SK-MEL-5 (cell line): ENCODE results near the gene CATSPERD. TPM values are rescaled to one million over a fixed set of nuclear protein-coding genes. Genes with fewer than 3 reads are reported as not detected.
"Not testable (repeated sequence)": the region's sequence is repeated elsewhere in the genome, so short reads cannot be mapped to it uniquely, and the experiment has no call there.

Experiments used
- DNase-seq: peaks from one replicate; pipeline ENCODE4 v3.0.0-alpha.2; 2016; ENCODE audit warnings: low read depth, low spot score
- in situ Hi-C: cut with HindIII; loops from 2 replicates; pipeline ENCODE4 v1.10.0; 2016; ENCODE audit warnings: low sequenced_read_pairs, high pct_unique_total_duplicates, low pct_unique_long_range_greater_than_20kb
- total RNA-seq: library from RNA; depleted of rRNA; stranded (reverse); fragments of >200 nt; shearing (Covaris generic); gene quantifications from 2 replicates; pipeline ENCODE4 v1.2.3, GENCODE V29; 2014

CATSPERD gene
- total RNA-seq, 1 experiment from 2014 or later, result not detected

GRCh38 chr19:5762608-5763217, 42.3 kb downstream of the CATSPERD start:
- in situ Hi-C loops, result no loop called here
- DNase-seq, result no peak

- DNase-seq, result no peak
- in situ Hi-C loops, result no loop called here
Observed at GRCh38 chr19:5765220-5765619, 44.8 kb downstream of the CATSPERD start.

GRCh38 chr19:5767949-5768348, 47.5 kb downstream of the CATSPERD start:
- no peak for DNase-seq
- in situ Hi-C loops, result no loop called here

GRCh38 chr19:5772416-5772815, 52.0 kb downstream of the CATSPERD start:
- DNase-seq, result no peak
- in situ Hi-C loops, result no loop called here

GRCh38 chr19:5773276-5773675, 52.8 kb downstream of the CATSPERD start:
- no peak for DNase-seq
- in situ Hi-C loops, result no loop called here

- DNase-seq, result no peak
- in situ Hi-C loops, result no loop called here
Observed at GRCh38 chr19:5774921-5775320, 54.5 kb downstream of the CATSPERD start.

GRCh38 chr19:5775668-5776309, 55.4 kb downstream of the CATSPERD start:
- peak; percentile 22 for DNase-seq
- in situ Hi-C loops, result no loop called here

- in situ Hi-C loops, result no loop called here
- DNase-seq, result no peak
Observed at GRCh38 chr19:5778402-5778801, 58.0 kb downstream of the CATSPERD start.

GRCh38 chr19:5780916-5781315, 60.5 kb downstream of the CATSPERD start:
- DNase-seq, in situ Hi-C loops: not testable (repeated sequence)

GRCh38 chr19:5782322-5782721, 61.9 kb downstream of the CATSPERD start:
- in situ Hi-C loops, result no loop called here
- no peak for DNase-seq

- in situ Hi-C loops, result no loop called here
- DNase-seq, result no peak
Observed at GRCh38 chr19:5782945-5783919, 62.8 kb downstream of the CATSPERD start.

- DNase-seq, result no peak
- in situ Hi-C loops, result no loop called here
Observed at GRCh38 chr19:5784581-5785147, 64.2 kb downstream of the CATSPERD start, which contains the start of gene PRR22. Gene PRR22, minus strand, starts transcription at chr19:5784746. Its CDS starts 86 bp downstream, at chr19:5784660.

GRCh38 chr19:5785423-5785822, 65.0 kb downstream of the CATSPERD start:
- in situ Hi-C loops, result no loop called here
- DNase-seq, result no peak

- DNase-seq, result no peak
- in situ Hi-C loops, result no loop called here
Observed at GRCh38 chr19:5786593-5787408, 66.4 kb downstream of the CATSPERD start.

GRCh38 chr19:5787409-5788182, 67.2 kb downstream of the CATSPERD start:
- in situ Hi-C loops, result no loop called here
- DNase-seq, result no peak

GRCh38 chr19:5788422-5788821, 68.0 kb downstream of the CATSPERD start:
- in situ Hi-C loops, result no loop called here
- no peak for DNase-seq

- no peak for DNase-seq
Observed at GRCh38 chr19:5789351-5789761, 68.9 kb downstream of the CATSPERD start.

More at GRCh38 chr19:5789351-5789761, 68.9 kb downstream of the CATSPERD start:
- in situ Hi-C loops, result no loop called here
